H1 (cell line): Measurements from ENCODE around the gene THYN1. TPM values are rescaled to one million over a fixed set of nuclear protein-coding genes. Genes with fewer than 3 reads are reported as not detected.
A peak's percentile ranks its signal among the peaks of the same experiment; 100 is the strongest.

Experiments
- ASH2L ChIP-seq: fragments of 200-600, 300-600 bp; sonication (generic); IDR thresholded peaks from one replicate; pipeline ENCODE4 v1.7.1; 2017; ENCODE audit warnings: low read length
- ATF3 ChIP-seq: IDR thresholded peaks from 2 replicates; pipeline ENCODE4 v1.6.1; 2011; ENCODE audit warnings: low read depth, mild to moderate bottlenecking, low read length; ENCODE audit not compliant: insufficient read depth
- CBX5 ChIP-seq: fragments of 300-800, 300-1000 bp; sonication (generic); IDR thresholded peaks from 2 replicates; pipeline ENCODE4 v1.7.1; 2016; ENCODE audit warnings: antibody characterized with exemption, low read length, low read depth
- CEBPB ChIP-seq: IDR thresholded peaks from 2 replicates; pipeline ENCODE4 v1.6.1; 2012; ENCODE audit warnings: low read depth, low read length
- CHD1 ChIP-seq: IDR thresholded peaks from 2 replicates; pipeline ENCODE4 v1.6.1; 2012; ENCODE audit warnings: low read depth, low read length, improper control_type of control experiment
- CTCF ChIP-seq, 3 experiments: IDR thresholded peaks; 1 replicate in 2 of 3; 2 replicates in 1 of 3; pipeline versions ENCODE4 v1.5.1 to v1.6.1; 2011; ENCODE audit warnings: low read length in 3 of 3, mild to moderate bottlenecking in 3 of 3, inconsistent platforms in 2 of 3, low read depth in 1 of 3, moderate library complexity in 1 of 3; ENCODE audit not compliant: insufficient read depth in 1 of 3; ENCODE audit errors: control extremely low read depth in 1 of 3
- EP300 ChIP-seq, 2 experiments: IDR thresholded peaks; 1 replicate in 1 of 2; 2 replicates in 1 of 2; pipeline ENCODE4 v1.6.1; 2011 to 2012; ENCODE audit warnings: low read depth in 2 of 2, low read length in 2 of 2, mild to moderate bottlenecking in 2 of 2, borderline replicate concordance in 1 of 2, inconsistent platforms in 1 of 2, moderate library complexity in 1 of 2
- KDM1A ChIP-seq: fragments of 200-600, 300-600 bp; sonication (generic); IDR thresholded peaks from 2 replicates; pipeline ENCODE4 v1.7.1; 2016; ENCODE audit warnings: mild to moderate bottlenecking, low read length, borderline replicate concordance
- KDM4A ChIP-seq: IDR thresholded peaks from one replicate; pipeline ENCODE4 v1.7.1; 2012; ENCODE audit warnings: low read depth, mild to moderate bottlenecking, moderate library complexity, low read length, inconsistent platforms; ENCODE audit not compliant: severe bottlenecking
- KDM5A ChIP-seq: fragments of 200-600 bp; IDR thresholded peaks from 2 replicates; pipeline ENCODE4 v1.7.1; 2012; ENCODE audit warnings: mild to moderate bottlenecking, low read length, inconsistent platforms, mixed read lengths
- NANOG ChIP-seq: IDR thresholded peaks from 2 replicates; pipeline ENCODE4 v1.6.1; 2011; ENCODE audit warnings: low read length, low read depth, mild to moderate bottlenecking, inconsistent platforms; ENCODE audit not compliant: insufficient read depth, poor library complexity, severe bottlenecking
- POLR2A ChIP-seq, 2 experiments: IDR thresholded peaks; 1 replicate in 1 of 2; 2 replicates in 1 of 2; pipeline ENCODE4 v1.6.1; 2011; ENCODE audit warnings: low read depth in 2 of 2, low read length in 2 of 2, mild to moderate bottlenecking in 2 of 2; ENCODE audit errors: control extremely low read depth in 1 of 2
- RXRA ChIP-seq: IDR thresholded peaks from 2 replicates; pipeline ENCODE4 v1.6.1; 2011; ENCODE audit warnings: low read depth, mild to moderate bottlenecking, low read length, moderate library complexity; ENCODE audit not compliant: insufficient read depth
- SP4 ChIP-seq: IDR thresholded peaks from 2 replicates; pipeline ENCODE4 v1.6.1; 2012; ENCODE audit warnings: low read length, inconsistent platforms
- SUZ12 ChIP-seq: fragments of 200-600 bp; sonication (generic); IDR thresholded peaks from 2 replicates; pipeline ENCODE4 v1.6.1; 2012; ENCODE audit warnings: mild to moderate bottlenecking, inconsistent platforms, low read length, moderate library complexity, mixed read lengths
- TAF1 ChIP-seq: IDR thresholded peaks from 2 replicates; pipeline ENCODE4 v1.6.1; 2011; ENCODE audit warnings: mild to moderate bottlenecking, low read depth, low read length
- TBP ChIP-seq: IDR thresholded peaks from 2 replicates; pipeline ENCODE4 v1.6.1; 2011; ENCODE audit warnings: low read depth, low read length, improper control_type of control experiment
- TCF12 ChIP-seq: IDR thresholded peaks from 2 replicates; pipeline ENCODE4 v1.6.1; 2011; ENCODE audit warnings: low read depth, mild to moderate bottlenecking, low read length
- USF2 ChIP-seq: IDR thresholded peaks from 2 replicates; pipeline ENCODE4 v1.6.1; 2011; ENCODE audit warnings: low read length, improper control_type of control experiment
- polyA plus RNA-seq, 7 experiments: library from polyadenylated mRNA; depleted of rRNA in 3 of 7; stranded (reverse) in 5 of 7; unstranded in 2 of 7; fragments of >200 nt in 5 of 7; fragments of 200-250 nt in 2 of 7; gene quantifications; 1 replicate in 5 of 7; 2 replicates in 1 of 7; 4 replicates in 1 of 7; pipeline versions ENCODE4 v1.2.1 to v1.2.3, GENCODE V29; 2011 to 2013; ENCODE audit warnings: missing spikeins in 2 of 7, mixed read lengths in 2 of 7
- total RNA-seq: library from RNA; stranded (reverse); fragmentation: NEBNext Ultra II Directional; extraction: Animal tissue kit (Norgen Biotek cat#: 25700); gene quantifications from 2 replicates; pipeline ENCODE4 v1.2.1, GENCODE V29; 2021

Gene THYN1
- total and polyA plus RNA-seq, 2 of the 8 experiments (the other 6 are each of a cell fraction or from before 2014, with no cell fraction given) = 77.3 to 95.1 TPM

DNA sequence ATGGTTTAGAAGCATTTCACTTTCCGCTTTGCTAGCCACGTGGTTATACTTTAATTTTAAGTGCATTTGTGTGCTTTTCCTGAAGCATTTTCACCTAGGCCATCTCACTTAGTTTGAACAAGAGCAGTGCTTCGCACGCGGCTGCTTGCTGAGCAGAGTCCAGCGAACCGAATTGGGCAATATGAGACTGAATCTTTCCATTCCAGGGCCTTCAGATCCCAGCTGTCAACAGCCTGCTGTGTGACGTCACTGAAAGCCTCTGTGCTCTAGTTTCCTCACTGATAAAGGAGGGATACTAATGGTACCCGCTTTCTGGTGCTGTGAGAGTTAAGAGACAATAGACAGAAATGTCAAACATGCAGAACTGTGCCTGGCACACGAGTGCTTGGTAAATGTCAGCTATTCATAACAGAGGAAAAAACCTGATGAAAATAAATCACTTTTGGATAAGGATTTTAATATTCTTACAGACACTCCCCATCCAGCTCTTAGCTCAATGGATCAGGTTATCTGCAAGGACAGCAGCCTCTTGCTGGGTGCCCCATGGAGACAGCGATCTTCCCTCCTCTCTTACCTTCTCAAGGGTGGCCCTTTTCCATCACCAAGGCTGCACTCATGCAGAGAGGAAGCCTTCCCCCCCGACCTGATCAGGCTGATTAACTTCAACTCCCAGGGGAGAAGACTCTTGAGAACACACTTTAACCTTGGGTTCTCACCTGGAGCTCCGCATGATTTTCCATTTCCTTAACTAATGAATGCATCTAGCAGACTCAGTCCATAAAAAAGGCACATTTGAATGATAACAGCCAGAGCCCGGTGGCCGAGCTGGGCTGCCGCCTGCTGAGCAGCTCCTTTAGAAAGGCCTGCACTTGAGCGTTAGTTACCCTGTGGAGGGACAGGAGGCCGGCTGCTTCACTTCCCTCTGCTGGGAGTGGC is 19.5 kb upstream of the THYN1 start (continued):
- TF ChIP-seq EP300 (IDR thresholded peaks at IDR 0.05; ENCODE audit: borderline replicate concordance in 1 of 2, low read depth in 2 of 2, low read length in 2 of 2) (peak in 1 of 2 experiments; percentile 5; a peak in 1 of 3 replicates), CBX5 (no peak), TCF12 (no peak), NANOG (peak; percentile 57), SUZ12 (no peak), RXRA (0 out of 2 replicates have a peak, but pooled peaks have one; percentile 26), CEBPB (peak; percentile 45), SP4 (no peak), CTCF (IDR thresholded peaks at IDR 0.05; ENCODE audit: control extremely low read depth in 1 of 3, insufficient read depth in 1 of 3, low read depth in 1 of 3, low read length in 3 of 3) (no peak), ATF3 (no peak), TAF1 (peak; percentile 54; the same call in 1 of the 2 replicates), ASH2L (peak; percentile 66), USF2 (no peak), CHD1 (no peak), KDM5A (no peak), KDM1A (no peak), TBP (peak; percentile 30; the same call in 1 of the 2 replicates), POLR2A (IDR thresholded peaks at IDR 0.05; ENCODE audit: control extremely low read depth in 1 of 2, low read depth in 2 of 2, low read length in 2 of 2) (0 out of 3 replicates have a peak, but pooled peaks of 1 of the 2 experiments have one; percentile 38), KDM4A (no peak)
